Retinal pigment epithelial cell (primary cell): Measurements from ENCODE around the gene PALS2.

Experiments used
- DNase-seq: peaks from one replicate; pipeline ENCODE4 v3.0.0-alpha.2; 2010; ENCODE audit warnings: low read depth
- H3K4me3 ChIP-seq: 2 replicates; pipeline ENCODE4 v1.5.1; 2011; ENCODE audit warnings: mild to moderate bottlenecking, low read length, control low read depth, moderate library complexity
- TF ChIP-seq, protein P1 (sequence below): conservative IDR thresholded peaks from 2 replicates; pipeline ENCODE4 v1.5.1; 2011; ENCODE audit warnings: low read depth, low read length, control low read depth, inconsistent platforms

The PALS2 gene

GRCh38 chr7:24572393-24572996, 757 bp upstream of the PALS2 start:
- TF ChIP-seq, protein P1, sequence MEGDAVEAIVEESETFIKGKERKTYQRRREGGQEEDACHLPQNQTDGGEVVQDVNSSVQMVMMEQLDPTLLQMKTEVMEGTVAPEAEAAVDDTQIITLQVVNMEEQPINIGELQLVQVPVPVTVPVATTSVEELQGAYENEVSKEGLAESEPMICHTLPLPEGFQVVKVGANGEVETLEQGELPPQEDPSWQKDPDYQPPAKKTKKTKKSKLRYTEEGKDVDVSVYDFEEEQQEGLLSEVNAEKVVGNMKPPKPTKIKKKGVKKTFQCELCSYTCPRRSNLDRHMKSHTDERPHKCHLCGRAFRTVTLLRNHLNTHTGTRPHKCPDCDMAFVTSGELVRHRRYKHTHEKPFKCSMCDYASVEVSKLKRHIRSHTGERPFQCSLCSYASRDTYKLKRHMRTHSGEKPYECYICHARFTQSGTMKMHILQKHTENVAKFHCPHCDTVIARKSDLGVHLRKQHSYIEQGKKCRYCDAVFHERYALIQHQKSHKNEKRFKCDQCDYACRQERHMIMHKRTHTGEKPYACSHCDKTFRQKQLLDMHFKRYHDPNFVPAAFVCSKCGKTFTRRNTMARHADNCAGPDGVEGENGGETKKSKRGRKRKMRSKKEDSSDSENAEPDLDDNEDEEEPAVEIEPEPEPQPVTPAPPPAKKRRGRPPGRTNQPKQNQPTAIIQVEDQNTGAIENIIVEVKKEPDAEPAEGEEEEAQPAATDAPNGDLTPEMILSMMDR, result no peak
- no peak for DNase-seq
- peak overlapping the region; percentile 78 for H3K4me3 ChIP-seq

DNA sequence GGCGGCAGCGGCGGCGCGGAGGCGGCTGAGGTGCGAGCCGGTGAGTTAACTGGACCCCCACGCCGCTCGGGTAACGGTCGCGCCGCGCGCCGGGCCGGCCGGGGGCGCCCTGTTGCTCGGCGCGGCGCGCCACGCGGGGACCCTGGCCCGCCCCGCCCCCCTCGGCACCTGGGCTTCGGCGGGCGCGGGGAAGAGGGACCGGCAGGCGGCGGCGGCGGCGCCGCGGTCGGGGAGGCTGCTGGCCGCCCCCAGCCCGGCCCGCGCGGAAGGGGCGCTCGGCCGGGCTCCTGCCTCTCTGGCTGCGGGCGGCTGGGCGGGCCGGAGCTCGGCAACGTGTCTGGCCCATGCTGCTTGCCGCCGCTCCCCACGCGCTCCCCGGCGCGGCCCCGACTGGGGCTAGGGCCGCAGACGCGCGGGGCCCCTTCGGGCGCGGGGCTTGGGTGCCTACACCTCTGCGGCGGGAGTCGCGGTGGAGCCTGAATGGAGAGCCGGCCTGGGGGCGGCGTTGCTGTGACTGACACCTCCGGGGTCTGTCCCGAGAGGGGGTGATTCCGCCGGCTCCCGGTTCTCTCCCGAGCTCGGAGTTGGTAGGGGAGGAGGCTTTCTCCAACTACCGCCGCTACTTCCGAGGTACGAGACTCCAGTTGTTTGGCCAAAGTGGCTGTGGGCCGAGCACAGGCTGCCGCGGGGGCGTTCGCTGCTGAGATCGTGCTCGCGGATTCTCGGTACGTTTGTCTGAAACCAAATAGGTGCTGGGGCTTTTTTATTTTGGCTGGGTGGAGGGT, 494 bp downstream of the PALS2 start:
- no peak for DNase-seq
- TF ChIP-seq, protein P1, result no peak
- H3K4me3 ChIP-seq, result peak overlapping the region; percentile 82

DNA sequence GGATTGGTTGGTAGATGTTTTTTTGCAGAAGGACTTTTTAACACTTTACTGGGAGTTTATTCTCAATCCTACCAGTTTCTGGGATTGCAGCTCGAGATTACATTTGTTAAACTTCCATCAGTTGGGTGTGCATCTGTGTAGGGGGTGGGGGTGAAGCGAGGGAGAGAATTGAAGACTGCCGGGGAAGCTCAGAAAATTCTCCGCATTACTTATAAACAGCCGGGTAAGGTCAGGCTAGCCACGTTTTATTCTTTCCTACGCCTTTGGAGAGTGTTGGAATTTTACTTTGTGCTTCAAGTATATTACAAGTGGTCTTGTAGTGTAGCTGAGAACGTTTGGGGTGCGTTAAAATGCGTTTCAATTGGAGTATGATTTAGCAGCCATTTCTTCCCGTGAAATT, 1.1 kb downstream of the PALS2 start:
- TF ChIP-seq, protein P1, result no peak
- no peak for DNase-seq

DNA sequence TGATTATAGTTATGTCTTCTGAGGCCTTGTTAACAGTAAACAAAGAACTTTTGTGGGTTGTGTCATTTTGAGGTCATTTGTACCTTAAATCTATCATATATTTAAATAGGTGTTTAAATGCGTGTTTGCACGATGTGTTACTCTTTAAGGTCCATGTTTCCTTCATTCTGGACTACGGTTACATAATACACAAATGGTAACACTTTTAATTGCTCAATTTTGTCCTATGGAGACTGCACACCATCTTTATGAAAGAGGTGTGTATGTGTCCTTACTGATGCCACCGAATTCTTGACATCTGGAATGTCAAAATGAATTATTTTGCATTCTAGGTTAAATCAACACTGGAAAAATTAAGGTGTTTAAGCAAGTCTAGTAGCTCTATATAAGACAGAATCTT, 1.7 kb downstream of the PALS2 start:
- TF ChIP-seq, protein P1, result no peak
- no peak for DNase-seq
- H3K4me3 ChIP-seq, result peak overlapping the region; percentile 82

More for the DNA sequence above, 1.1 kb downstream of the PALS2 start:
- peak overlapping the region; percentile 82 for H3K4me3 ChIP-seq

- no peak overlapping the region for H3K4me3 ChIP-seq
- TF ChIP-seq, protein P1, result peak; percentile 78
- no peak for DNase-seq
Measured at GRCh38 chr7:24576171-24577025, 3.1 kb downstream of the PALS2 start.

DNA sequence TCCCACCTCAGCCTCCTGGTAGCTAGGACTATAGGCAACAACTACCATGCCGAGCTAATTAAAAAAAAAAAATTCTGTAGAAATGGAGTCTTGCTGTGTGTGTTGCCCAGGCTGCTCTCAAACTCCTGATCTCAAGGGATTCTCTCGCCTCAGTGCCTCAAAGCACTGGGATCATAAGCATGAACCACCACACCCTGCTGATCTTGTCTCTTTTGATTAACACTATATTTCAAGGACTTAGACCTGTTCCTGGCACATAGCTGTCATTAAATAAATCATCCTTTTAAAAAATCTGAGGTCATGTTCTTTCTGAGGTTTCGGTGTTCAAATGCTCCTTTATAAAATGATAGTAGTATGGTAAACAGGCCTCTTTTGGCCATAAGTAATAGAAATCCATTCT, 4.8 kb downstream of the PALS2 start:
- TF ChIP-seq, protein P1, result no peak
- H3K4me3 ChIP-seq, result no peak overlapping the region
- no peak for DNase-seq
